GM18517 (cell line): ENCODE measurements around the gene TRIM7.
"Not testable (repeated sequence)": the region's sequence is repeated elsewhere in the genome, so short reads cannot be mapped to it uniquely, and the experiment has no call there.

Experiments used
- ATAC-seq: cut with Tn5 transposase; IDR thresholded peaks from one replicate; pipeline ENCODE4 v1.9.1; 2021; ENCODE audit warnings: mild to moderate bottlenecking, moderate library complexity; ENCODE audit not compliant: unreplicated experiment

TRIM7 gene

DNA sequence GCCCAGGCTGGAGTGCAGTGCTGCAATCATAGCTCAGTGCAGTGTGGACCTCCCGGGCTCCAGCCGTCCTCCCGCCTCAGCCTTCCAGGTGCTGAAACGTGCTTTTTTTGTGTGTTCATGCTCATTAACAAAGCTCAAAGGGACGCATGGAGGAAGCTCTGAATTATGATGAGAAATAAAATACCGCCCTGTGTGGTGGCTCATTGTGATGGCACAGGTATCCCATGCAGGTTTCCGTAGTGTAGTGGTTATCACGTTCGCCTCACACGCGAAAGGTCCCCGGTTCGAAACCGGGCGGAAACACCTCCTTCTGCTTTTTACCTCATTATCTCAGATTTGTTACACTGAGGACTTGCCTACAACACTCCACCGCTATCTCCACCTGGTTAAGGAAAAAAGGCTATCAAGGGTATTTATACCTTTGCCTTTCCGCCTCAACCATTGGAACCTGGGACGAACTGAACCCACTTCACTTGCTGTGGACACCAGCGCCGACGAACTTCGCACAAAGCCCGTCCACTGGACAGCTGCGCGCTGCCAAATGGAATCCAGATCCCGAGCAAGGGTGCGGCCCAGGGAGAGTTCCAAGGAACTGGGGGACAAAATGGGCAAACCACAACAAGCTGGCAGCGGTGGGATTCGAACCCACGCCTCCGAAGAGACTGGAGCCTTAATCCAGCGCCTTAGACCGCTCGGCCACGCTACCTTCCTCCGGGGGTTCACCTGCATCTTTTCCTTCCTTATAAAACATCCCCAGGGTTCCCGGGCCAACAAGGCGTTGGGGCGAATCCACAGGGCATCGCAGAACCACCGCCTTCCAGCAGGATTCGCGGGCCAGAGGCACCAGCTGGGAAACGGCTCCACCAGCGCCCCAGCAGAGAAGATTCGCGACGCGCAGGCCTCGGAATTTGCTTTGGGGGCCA lies 31.3 kb downstream of the TRIM7 start:
- peak; percentile 49 for ATAC-seq

DNA sequence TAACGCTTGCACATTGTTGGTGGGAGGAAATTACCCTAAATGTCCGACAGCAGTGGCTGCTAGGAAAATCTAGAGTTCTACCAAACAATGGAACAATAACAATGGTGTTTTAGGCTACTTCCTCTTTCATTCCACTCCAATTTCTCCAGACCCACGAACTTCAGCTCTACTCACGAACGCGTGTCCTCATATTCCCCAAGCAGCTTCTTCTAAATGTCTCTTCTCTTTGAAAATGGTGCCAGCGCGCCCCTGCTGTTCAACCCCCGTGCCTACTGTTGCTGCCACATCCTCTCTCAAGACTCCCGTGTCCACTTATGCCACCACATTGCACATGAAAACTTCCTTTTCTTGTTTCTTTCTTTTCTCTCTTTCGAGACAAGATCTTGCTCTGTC lies 32.0 kb downstream of the TRIM7 start:
- peak; percentile 24 for ATAC-seq

DNA sequence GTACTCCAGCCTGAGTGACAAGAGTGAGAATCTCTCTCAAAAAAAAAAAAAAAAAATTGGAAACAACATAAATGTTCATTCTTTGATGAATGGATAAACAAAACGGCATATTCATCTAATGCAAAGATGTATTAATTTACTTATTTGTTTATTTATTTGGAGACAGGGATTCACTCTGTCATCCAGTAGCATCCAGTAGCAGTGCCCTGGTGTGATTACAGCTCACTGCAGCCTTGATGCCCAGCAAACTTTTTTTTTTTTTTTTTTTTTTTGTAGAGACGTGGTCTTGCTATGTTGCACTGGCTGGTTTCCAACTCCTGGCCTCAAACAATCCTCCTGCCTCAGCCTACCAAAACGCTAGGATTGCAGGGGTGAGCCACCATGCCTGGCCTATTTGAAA lies 33.2 kb downstream of the TRIM7 start:
- no peak for ATAC-seq

DNA sequence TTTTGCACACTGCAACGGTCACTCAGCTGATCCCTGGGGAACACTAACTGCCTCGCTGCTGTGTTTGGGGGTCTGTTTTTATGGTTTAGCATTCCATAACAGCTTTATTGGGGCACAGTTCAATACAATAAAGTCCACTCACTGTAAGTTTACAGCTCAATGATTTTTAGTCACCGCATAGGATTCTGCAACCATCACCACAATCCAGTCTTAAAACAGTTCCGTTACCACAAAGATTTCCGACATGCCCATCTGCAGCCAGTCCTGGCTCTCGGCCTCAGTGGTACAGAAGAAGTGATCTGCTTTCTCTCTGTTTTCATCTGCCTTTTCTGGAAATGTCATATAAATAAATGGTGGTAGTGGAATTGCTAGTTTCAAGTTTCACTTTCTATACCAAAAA lies 34.0 kb downstream of the TRIM7 start:
- no peak for ATAC-seq

DNA sequence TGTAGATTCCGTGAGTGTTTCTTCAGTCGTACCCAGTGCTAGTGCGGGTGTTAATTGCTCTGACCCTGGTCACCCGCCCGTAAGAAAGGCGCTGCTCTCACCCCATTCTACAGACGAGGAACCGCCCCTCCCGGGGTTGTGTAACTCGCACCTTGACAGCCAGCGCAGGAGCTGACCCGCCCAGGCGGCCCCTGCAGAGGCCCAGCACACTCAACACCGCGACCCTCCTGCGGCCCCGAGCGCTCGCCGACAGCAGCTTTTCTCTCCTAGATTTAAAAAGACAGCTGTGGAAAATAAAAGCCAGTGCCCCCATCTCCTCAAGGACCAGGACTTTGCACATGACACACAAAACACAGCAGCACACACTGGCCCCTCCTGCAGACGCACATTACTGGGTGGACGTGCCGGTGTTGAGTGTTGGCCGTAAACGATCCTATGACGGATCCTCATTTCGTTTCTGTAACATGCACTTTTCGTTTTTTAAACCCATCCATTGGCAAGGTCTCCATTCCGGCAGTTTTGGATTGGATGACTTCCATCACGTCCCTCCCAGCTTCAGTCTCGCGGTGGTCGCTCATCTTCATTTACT lies 34.7 kb downstream of the TRIM7 start:
- no peak for ATAC-seq

DNA sequence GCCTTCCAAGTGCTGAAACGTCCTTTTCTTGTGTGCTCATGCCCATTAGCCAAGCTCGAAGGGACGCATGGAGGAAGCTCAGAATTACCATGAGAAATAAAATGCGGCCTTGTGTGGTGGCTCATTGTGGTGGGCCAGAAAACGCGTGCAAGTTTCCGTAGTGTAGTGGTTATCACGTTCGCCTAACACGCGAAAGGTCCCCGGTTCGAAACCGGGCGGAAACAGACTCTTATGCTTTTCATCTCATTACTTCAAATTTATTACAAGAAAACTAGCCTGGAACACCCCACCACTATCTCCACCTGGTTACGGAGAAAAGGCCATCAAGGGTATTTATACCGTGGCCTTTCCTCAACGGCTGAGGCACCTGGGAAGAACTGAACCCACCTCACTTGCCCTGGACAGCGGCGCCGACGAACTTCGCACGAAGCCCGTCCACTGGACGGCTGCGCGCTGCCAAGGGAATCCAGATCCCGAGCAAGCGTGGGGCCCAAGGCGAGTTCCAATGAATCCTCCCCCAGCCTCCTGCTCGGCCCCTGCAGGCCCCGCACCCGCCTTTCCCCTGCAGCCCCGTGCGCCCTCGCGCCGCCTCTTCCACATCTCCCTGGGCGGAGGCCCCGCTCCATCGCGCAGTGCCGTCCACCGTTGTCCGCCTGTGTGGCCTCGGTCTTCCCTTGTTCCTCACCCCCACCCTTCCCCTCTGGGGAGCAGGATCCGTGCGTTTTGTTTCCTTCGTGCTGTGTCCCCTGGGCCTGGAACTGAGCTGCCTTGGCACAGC lies 35.3 kb downstream of the TRIM7 start:
- peak; percentile 37 for ATAC-seq

DNA sequence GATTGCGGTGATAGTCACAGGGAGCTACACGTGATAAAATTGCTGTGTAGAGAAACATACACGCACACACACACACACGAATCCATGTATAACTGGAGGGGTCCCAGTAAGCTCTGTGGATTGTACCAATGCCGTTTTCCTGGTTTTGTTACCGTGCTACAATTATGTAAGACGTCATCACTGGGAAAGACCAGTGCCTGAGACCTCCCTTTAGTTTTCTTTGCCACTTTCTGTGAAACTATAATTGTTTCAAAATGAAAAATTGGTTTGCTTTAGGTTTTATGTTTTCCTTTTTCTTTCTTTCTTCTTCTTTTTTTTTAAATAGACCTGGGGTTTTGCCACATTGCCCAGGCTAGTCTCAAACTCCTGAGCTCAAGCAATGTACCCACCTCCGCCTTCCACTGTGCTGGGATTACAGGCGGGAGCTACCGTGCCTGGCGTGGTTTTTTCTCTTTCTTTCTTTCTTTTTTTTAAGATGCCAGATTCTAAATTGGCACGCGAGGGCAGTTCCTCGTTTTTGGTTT lies 36.3 kb downstream of the TRIM7 start:
- no peak for ATAC-seq

DNA sequence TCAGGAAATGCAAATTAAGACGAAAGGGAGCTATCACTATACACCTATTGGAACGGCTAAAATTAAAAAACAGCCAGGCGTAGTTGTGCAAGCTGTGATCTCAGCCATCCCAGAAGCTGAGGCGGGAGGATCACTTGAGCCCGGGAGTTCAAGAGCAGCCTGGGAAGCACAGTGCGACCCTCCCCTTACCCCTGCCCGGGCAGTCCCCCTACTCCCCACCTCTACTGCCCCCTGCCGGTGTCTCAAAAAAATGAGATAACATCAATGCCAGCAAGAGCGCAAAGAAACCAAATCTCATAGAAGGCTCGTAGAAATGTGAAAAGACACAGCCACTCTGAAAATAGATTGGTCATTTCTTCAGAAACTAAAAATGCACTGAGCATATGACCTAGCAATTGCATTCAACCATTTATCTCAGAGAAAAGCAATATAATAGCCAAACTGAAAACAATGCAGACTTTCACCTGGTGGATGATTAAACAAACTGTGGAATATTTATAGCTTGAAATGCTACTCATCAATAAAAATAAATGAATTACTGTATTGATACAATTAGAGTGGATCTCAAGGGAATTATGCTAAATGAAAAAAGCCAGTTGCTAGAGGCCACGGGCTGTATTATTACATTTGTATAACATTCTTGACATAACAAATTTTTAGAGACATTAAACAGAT lies 37.0 kb downstream of the TRIM7 start:
- ATAC-seq: no peak

DNA sequence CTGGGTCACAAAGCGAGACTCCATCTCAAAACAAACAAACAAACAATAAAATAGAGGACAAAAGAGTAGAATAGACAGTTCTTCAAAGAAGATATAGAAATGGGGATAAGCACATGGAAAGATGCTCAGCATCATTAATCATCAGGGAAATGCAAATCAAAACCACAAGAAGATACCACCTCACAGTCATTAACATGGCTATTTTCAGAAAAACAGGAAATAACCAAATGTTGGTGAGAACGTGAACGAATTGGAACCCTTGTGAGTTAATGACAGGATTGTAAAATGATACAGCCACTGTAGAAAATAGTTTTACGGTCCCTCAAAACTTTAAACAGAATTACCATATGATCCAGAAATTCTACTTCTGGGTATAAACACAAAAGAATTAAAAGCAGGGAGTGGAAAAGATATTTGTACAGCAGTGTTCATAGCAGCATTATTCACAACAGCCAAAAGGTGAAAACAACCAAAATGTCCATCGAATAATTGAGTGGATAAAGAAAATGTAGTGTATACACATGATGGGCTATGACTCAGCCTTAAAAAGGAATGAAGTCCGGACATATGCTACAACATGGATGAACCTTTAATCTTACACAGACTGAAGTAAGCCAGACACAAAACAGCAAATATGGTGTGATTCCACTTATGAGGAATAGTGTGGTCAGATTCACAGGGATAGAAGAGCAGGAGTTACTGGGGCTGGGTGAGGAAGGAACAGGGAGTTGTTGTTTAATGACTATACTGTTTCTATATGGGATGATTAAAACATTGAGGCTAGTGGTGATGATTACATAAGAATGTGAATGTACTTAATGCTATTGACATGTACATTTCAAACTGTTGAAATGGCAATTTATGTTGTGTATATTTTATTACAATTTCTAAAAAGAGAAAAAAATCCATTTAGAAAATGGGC lies 37.9 kb downstream of the TRIM7 start:
- no peak for ATAC-seq

DNA sequence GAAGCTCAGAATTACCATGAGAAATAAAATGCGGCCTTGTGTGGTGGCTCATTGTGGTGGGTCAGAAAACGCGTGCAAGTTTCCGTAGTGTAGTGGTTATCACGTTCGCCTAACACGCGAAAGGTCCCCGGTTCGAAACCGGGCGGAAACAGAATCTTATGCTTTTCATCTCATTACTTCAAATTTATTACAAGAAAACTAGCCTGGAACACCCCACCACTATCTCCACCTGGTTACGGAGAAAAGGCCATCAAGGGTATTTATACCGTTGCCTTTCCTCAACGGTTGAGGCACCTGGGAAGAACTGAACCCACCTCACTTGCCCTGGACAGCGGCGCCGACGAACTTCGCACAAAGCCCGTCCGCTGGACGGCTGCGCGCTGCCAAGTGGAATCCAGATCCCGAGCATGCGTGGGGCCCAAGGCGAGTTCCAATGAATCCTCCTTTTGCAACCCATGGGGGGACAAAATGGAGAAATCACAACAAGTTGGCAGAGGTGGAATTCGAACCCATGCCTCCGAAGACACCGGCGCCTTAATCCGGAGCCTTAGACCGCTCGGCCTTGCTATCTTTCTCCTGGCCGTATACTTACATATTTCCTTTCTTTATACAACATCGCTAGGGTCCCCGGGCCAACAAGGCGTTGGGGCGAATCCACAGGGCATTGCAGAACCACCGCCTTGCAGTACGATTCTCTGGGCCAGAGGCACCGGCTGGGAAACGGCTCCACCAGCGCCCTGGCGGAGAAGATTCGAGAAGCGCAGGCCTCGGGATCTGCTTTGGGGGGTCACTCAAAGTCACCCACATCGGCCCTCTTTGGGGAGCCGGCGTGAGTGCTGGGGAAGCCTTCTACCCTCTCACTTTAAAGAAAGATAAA lies 40.7 kb downstream of the TRIM7 start:
- ATAC-seq: no peak

DNA sequence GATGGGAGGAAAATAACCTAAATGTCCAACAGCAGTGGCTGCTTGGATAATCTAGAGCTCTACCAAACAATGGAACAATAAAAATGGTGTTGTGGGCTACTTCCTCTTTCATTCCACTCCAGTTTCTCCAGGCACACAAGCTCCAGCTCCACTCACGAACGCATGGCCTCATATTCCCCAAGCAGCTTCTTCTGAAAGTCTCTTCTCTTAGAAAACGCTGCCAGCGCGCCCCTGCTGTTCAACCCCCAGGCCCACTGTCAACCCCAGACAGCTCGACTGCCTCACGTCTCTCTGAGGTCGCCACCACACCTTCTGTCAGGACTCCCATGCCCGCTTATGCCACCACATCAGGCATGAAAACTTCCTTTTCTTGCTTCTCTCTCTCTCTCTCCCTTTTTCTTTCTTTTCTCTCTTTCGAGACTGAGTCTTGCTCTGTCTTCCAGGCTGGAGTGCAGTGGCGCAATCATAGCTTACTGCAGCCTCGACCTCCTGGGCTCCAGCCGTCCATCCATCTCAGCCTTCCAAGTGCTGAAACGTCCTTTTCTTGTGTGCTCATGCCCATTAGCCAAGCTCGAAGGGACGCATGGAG lies 41.4 kb downstream of the TRIM7 start:
- no peak for ATAC-seq

DNA sequence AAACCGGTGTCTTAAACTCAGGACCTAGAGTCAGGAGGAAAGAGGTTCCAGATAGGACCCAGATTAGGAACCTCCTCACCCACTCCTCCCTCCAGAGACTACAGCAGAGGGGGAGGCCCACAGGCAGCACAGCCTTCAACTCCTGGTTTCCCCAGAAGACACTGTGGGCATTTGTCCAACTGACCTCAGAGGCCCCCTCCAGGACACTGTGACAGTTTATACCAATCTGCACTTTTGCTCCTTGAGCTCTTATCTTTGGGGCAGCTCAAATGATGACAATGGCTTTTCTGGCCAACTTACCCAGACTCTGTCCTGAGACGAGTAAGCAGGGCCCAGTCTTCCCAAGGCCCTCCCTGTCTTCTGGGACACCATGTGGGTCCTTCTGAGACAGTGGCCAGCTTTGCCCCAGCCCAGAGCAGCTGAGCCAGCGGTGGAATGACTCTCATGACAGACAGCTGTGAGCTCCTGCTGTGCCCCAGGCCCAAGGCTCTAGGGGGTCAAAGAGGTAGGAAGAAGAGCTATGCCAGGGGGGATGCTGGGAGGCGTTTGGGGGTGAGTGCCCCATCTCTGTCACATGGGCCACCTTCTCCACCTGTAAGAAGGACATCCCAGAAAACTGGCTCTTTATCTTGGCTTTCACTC lies 43.3 kb downstream of the TRIM7 start:
- ATAC-seq: no peak

DNA sequence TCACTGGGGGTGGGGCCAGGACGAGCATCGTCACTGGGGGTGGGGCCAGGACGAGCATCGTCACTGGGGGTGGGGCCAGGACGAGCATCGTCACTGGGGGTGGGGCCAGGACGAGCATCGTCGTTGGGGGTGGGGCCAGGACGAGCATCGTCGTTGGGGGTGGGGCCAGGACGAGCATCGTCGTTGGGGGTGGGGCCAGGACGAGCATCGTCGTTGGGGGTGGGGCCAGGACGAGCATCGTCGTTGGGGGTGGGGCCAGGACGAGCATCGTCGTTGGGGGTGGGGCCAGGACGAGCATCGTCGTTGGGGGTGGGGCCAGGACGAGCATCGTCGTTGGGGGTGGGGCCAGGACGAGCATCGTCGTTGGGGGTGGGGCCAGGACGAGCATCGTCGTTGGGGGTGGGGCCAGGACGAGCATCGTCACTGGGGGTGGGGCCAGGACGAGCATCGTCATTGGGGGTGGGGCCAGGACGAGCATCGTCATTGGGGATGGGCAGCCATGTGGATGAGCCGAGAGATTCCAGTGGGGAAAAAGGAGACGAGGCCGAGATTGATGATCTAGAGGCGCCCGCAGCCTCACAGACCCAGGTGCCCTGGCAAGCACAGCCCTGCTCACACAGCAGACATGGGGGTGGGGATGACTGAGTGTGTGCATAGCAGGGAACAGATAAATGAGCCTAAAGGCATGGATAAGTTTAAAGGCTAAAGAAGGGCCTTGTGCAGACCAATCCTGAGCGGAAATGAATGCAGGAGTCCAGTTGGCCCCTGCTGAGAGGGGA lies 44.1 kb downstream of the TRIM7 start:
- ATAC-seq: not testable (repeated sequence)

DNA sequence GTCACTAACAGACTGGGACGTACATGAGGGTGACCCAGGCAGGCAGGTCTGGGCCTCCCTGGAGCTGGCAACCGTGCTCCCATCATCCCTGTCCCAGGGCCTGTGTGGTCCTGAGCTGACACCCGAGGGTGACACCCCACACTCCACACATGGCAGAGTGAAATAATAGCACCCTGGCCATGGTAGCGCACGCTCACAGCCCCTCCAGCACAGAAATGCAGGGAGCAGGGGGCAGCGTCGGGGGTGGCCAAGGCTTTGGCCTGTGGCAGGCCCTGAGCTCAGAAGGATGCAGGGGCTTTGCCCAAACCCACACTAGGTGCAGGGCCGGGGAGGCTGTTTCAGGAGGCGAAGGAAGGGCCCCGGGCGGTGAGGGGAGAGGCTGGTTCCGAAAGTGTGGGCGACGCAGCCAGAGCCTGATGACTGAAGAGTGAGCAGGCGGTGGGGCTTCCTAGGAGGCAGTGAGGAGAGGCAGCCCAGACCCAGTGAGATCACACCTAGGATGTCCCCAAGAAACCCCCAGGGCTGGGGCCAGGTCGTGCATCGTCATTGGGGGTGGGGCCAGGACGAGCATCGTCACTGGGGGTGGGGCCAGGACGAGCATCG lies 44.7 kb downstream of the TRIM7 start:
- no peak for ATAC-seq

DNA sequence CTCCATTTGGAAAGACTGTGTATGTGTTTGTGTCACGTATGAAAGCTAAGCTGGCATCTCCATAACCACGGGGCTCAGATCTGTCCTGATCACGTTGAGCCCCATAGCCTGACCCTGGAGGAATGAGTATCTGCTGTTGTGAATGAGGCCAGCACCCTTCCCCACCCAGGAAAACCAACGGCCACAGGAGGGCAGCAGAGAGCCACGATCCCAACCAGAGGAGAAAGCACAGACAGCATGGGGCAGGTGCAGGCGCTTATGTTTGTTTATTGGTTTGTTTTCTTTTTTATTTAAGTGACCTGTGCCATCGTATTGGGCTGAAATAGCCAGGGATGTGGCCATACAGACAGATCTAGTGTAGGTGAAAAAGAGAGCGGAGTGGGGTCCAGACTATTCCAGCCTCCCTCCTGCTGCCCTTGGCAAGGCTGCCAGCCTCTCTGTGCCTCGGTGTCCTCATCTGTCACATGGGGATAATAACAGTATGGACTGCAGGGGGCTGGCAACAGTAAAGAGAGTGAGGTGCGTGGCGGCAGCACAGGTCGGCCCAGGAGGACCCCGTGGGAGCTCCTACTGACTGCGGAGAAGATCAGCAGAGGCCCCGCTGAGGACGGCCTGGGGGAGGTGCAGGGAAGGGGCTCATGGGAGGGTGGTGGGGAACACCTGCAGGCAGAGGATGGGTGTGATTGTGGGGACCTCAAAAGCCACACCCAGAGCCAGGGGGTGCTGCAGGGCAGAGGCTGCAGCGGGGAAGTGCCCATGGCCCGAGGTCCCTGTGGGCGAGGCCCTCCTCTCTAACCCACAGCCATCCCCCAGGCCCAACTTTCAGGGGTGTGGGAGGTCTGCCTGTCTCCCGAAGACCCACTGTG lies 45.5 kb downstream of the TRIM7 start:
- ATAC-seq: peak; percentile 65

DNA sequence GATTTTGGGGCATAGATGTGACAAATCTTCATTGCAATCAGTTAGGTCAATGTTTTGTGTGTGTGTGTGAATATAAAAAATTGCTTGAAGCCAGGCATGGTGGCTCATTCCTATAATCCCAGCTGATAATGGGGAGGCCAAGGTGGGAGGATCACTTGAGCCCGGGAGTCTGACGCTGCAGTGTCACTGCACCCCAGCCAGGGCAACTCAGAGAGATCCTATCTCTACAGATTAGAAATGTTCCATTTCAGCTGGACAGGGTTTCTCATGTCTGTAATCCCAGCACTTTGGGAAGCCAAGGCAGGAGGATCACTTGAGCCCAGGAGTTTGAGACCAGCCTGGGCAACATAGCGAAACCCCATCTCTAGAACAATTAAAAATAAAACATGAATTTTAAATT lies 46.1 kb downstream of the TRIM7 start:
- ATAC-seq: no peak
